Stimulated activated CD8-positive, alpha-beta memory T cell treated with anti-CD3 and anti-CD28 coated beads, Interleukin-4, amount 100 ng/mL, for 4 hours (primary cell): Measurements from ENCODE around the gene OSGIN1.

Source experiments
- DNase-seq, 2 donors: peaks; one replicate each; pipeline ENCODE4 v3.0.0-alpha.2; 2020; ENCODE audit warnings: low read depth in 2 of 2, low spot score in 1 of 2

Gene OSGIN1

DNA sequence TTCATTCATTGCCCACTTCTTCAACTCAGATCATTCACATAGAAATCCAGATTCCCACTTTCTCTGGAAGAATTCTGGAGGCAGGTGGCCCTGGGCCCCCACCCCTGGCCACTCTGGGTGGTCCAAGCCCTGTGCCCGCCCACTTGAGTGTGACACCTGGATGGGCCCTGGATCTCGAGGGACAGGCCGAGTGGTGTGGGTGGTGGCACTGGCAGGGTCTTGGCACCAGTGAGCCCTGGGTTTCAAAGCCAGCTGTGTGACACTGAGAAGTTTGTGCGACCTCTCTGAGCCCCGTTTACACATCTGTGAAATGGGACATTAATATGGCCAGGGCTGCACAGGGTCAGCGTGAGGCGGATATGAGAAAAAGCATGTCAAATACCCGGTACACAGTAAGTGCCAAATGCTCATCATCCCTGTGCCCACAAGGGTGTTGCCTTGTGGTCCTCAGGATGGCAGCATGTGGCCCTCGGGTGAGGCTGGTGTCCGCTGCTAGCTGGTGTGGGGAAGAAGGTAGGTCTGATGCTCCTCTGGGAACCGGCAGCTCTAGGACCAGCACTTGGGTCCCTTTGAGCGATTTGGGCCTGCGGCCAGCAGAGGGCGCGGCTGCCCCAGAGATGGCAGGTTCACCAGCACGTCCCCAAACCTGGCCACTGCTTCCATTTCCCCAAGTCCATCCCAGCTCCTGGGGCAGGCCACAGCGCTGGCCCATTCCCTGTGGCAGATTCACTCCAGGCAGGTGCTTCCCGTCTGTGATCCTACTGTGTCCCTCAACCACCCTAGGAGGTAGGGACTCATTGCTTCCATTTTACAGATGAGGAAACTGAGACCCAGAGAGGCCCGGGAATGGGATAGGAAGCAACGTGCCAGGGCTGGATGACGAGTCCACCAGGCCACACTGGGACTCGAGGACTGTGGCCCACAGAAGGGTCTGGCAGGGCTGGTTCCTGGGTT, 3.6 kb downstream of the OSGIN1 start:
- DNase-seq = peak; percentile 32 to 35

GRCh38 chr16:83957296-83957855, 4.3 kb downstream of the OSGIN1 start:
- no peak for DNase-seq

GRCh38 chr16:83958137-83958845, 5.3 kb downstream of the OSGIN1 start:
- DNase-seq = no peak

GRCh38 chr16:83958846-83959565, 6.0 kb downstream of the OSGIN1 start:
- DNase-seq = no peak

GRCh38 chr16:83959656-83960434, 6.8 kb downstream of the OSGIN1 start:
- DNase-seq = no peak

DNA sequence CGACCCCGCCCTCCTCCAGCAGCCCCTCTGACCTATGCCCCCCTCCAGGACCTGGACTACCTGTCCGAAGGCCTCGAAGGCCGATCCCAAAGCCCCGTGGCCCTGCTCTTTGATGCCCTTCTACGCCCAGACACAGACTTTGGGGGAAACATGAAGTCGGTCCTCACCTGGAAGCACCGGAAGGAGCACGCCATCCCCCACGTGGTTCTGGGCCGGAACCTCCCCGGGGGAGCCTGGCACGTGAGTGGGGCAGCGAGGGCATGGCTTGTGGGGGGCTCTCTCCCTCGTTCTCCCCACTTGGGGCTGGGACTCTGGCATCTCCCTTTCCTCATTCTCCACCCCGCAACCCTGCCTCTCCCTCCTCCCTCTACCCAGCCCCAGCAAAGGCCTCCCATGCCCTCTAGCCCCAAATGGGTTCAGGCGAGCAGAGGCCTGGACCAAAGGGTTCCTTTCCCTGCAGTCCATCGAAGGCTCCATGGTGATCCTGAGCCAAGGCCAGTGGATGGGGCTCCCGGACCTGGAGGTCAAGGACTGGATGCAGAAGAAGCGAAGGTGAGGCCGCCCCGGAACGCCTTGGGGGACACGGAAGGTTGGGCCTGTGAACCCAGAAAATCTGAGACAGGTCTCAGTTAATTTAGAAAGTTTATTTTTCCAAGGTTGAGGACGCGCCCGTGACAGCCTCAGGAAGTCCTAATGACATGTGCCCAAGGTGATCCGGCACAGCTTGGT, 7.6 kb downstream of the OSGIN1 start:
- no peak for DNase-seq

DNA sequence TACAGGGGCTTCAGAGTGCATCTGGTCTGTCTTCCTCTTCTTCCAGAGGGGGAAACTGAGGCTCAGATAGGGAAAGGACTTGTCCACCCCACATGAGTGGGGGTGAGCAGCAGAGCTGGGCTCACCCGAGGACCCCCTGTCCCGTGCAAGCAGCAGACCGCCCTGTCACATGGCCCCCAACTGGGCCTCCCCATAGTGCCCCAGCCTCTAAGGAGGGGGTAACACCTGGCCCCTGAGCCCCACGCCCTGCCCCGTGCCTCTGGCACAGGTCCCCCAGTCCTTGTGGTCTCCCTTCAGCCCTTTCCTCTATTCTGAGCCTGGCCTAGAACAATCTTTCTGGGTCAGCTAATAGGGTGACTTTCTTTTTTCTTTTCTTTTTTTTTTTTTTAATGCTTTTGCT, 8.6 kb downstream of the OSGIN1 start:
- DNase-seq = no peak

GRCh38 chr16:83963277-83964119, 10.5 kb downstream of the OSGIN1 start:
- DNase-seq = no peak

GRCh38 chr16:83964684-83965443, 11.8 kb downstream of the OSGIN1 start:
- DNase-seq = no peak

- no peak for DNase-seq
Observed at GRCh38 chr16:83965444-83966152, 12.6 kb downstream of the OSGIN1 start.

DNA sequence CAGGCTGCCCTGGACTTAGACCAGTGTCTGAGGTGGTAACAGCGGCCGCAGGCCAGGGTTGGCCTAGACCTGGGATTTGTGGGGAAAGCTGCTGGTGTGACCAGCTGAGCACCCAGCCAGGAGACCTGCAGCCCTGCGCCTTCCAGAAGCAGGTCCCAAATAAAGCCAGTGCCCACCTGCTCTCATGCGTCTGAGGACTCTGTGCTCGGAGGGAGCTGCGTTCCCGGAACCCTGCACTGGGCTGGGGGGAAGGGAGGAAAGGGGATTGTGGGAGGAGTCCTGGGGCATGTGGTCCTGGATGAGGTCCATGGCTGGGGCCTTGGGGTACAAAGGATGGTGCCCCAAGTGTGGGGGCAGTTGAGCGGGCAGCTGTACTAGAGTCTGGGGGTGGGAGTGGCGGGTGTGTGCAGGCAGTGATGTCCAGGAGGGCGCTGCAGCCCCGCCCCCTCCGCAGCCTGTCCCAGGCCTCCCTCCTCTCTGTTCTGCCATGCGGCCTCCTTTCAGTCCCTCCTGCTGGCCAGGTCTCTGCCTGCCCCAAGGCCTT, 13.2 kb downstream of the OSGIN1 start:
- no peak for DNase-seq

GRCh38 chr16:83967091-83967490, 14.1 kb downstream of the OSGIN1 start:
- DNase-seq = no peak

- no peak for DNase-seq
Observed at GRCh38 chr16:83967838-83968305, 14.8 kb downstream of the OSGIN1 start, which contains the start of gene NECAB2. NECAB2 (plus strand) TSS chr16:83968244; CDS start chr16:83968649, 405 bp downstream.

DNA sequence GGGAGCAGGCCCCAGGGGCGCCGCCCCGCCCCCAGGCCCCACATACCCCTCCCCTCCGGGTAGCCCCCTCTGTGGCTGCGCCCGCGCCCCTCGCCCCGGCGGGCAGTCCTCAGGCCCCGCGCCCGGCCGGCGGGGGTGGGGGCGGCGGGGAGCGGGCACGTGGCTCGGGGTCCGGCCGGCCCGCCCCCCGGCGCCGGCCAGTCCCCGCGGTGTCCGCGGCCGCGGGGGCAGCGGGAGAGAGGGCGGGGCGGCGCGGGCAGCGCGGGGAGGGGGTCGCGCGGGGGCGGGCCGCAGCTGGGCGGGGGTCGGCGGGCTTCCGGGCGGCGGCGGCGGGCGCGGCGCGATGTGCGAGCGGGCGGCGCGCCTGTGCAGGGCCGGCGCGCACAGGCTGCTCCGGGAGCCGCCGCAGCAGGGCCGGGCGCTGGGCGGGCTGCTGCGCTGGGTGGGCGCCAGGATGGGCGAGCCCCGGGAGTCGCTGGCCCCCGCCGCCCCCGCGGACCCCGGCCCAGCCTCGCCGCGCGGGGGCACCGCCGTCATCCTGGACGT, 15.3 kb downstream of the OSGIN1 start:
- no peak for DNase-seq

DNA sequence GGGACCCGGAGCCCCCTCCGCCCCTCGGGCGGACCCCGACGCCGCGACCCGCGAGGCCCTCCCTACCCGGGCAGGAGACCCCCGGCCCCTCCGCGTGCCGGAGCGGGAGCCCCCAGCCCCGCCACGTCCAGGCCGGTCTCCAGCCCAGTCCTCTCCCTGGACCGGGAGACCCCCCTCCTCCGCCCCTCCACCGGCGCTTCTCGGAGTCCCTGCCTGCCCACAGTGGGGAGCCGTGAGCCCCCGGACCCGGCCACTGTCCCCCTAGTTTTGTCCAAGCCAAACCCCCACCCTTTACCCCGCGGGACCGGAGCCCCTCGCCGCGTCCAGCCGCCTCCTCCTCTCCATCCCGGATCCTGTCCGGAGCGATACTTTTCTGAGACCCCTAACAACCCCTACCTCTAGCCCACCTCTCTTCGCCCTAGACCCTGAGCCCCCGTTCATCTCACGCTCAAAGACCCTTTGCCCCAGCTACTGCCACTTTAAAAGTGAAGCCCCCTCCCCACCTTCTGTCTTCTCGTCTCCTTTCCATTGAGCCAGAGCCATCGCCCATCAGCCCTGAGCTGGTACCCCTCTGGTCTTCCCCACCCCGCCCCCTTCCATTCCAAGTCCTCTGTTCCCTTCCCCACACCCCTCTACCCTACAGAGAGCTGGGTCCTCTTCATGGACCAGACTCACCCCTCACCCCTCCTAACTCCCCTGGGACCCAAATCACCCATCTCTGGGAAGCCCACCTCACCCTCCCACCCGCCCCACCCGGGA, 16.0 kb downstream of the OSGIN1 start:
- DNase-seq = no peak
